IMR-90 (cell line): ENCODE data around the gene ITGA1. TPM values are rescaled to one million over a fixed set of nuclear protein-coding genes. Genes with fewer than 3 reads are reported as not detected.

Experiments used
- ATAC-seq: fragments of 200-7000 bp; cut with Tn5 transposase; 2 replicates; pipeline ENCODE4 v1.9.1; 2020; ENCODE audit warnings: low read depth, mild to moderate bottlenecking, moderate library complexity
- BruUV-seq: library from RNA; stranded (reverse); fragments of 400-500 nt; replicated peaks from 2 replicates; lab custom pipeline; 2021; lab: Mats Ljungman, UMichigan
- CTCF ChIA-PET: fragments of 300-600 bp; formaldehyde crosslinking; extraction: SDS; loops from one replicate; lab custom pipeline; 2021; ENCODE audit warnings: antibody characterized with exemption; lab: Yijun Ruan, JAX
- POLR2A ChIA-PET: fragments of 300-600 bp; sonication (Branson Sonifier 250); formaldehyde crosslinking; loops from one replicate; lab custom pipeline; 2022; ENCODE audit warnings: antibody characterized with exemption; ENCODE audit not compliant: unreplicated experiment; lab: Charles Lee
- DNase-seq: peaks from one replicate; pipeline ENCODE4 v3.0.0; 2013
- H2AFZ ChIP-seq: replicated peaks from 2 replicates; pipeline ENCODE3; 2013; ENCODE audit warnings: low read length, mild to moderate bottlenecking; ENCODE audit not compliant: poor library complexity
- H2AK5ac ChIP-seq: 2 replicates; pipeline ENCODE4 v1.6.1; 2013; ENCODE audit warnings: low read depth, low read length, inconsistent platforms
- H2AK9ac ChIP-seq: replicated peaks from 2 replicates; pipeline ENCODE3; 2013; ENCODE audit warnings: mild to moderate bottlenecking, low read depth, low read length, moderate library complexity; ENCODE audit not compliant: poor library complexity
- H2BK120ac ChIP-seq: 2 replicates; pipeline ENCODE4 v1.6.1; 2013; ENCODE audit warnings: low read depth, low read length, inconsistent platforms
- H2BK15ac ChIP-seq: 3 replicates; pipeline ENCODE4 v1.6.1; 2013; ENCODE audit warnings: low read depth, low read length, inconsistent platforms
- H2BK20ac ChIP-seq: 2 replicates; pipeline ENCODE4 v1.6.1; 2013; ENCODE audit warnings: low read depth, mild to moderate bottlenecking, inconsistent platforms, low read length, moderate library complexity
- H2BK5ac ChIP-seq: 2 replicates; pipeline ENCODE4 v1.6.1; 2013; ENCODE audit warnings: mild to moderate bottlenecking, low read depth, low read length, inconsistent platforms; ENCODE audit not compliant: poor library complexity, severe bottlenecking
- H3K14ac ChIP-seq: replicated peaks from 2 replicates; pipeline ENCODE4 v1.6.1; 2013; ENCODE audit warnings: low read depth, low read length, inconsistent platforms
- H3K18ac ChIP-seq: 2 replicates; pipeline ENCODE4 v1.6.1; 2013; ENCODE audit warnings: low read depth, low read length, control low read depth
- H3K23ac ChIP-seq: 2 replicates; pipeline ENCODE4 v1.6.1; 2013; ENCODE audit warnings: low read depth, low read length, inconsistent platforms
- H3K27ac ChIP-seq: 2 replicates; pipeline ENCODE4 v1.5.1; 2013; ENCODE audit warnings: mild to moderate bottlenecking, control low read depth, low read length; ENCODE audit not compliant: insufficient read depth
- H3K27me3 ChIP-seq: 2 replicates; pipeline ENCODE4 v1.6.1; 2013; ENCODE audit warnings: low read length; ENCODE audit not compliant: control insufficient read depth, insufficient read depth
- H3K36me3 ChIP-seq: 2 replicates; pipeline ENCODE4 v1.6.1; 2013; ENCODE audit warnings: low read length, mixed read lengths; ENCODE audit not compliant: control insufficient read depth, insufficient read depth
- H3K4ac ChIP-seq: 2 replicates; pipeline ENCODE4 v1.6.1; 2013; ENCODE audit warnings: low read depth, low read length, inconsistent platforms
- H3K4me1 ChIP-seq: 2 replicates; pipeline ENCODE4 v1.6.1; 2013; ENCODE audit warnings: low read length, mixed read lengths; ENCODE audit not compliant: control insufficient read depth, insufficient read depth
- H3K4me2 ChIP-seq: 2 replicates; pipeline ENCODE4 v1.6.1; 2013; ENCODE audit warnings: low read depth, mild to moderate bottlenecking, control low read depth, low read length, moderate library complexity
- H3K4me3 ChIP-seq: 2 replicates; pipeline ENCODE4 v1.5.1; 2013; ENCODE audit warnings: low read depth, mild to moderate bottlenecking, control low read depth, low read length, moderate library complexity; ENCODE audit not compliant: insufficient read depth
- H3K56ac ChIP-seq: 2 replicates; pipeline ENCODE4 v1.6.1; 2013; ENCODE audit warnings: low read length, inconsistent platforms; ENCODE audit not compliant: insufficient read depth; ENCODE audit errors: extremely low read depth
- H3K79me1 ChIP-seq, 2 experiments: 2 replicates each; pipeline ENCODE4 v1.6.1; 2013; ENCODE audit warnings: low read length in 2 of 2, inconsistent platforms in 1 of 2, low read depth in 1 of 2
- H3K9ac ChIP-seq: 2 replicates; pipeline ENCODE4 v1.6.1; 2013; ENCODE audit warnings: low read depth, low read length, control low read depth
- H3K9me1 ChIP-seq: 2 replicates; pipeline ENCODE4 v1.6.1; 2013; ENCODE audit warnings: low read length, inconsistent platforms; ENCODE audit not compliant: insufficient read depth
- H3K9me3 ChIP-seq: 2 replicates; pipeline ENCODE4 v1.6.1; 2013; ENCODE audit warnings: low read length; ENCODE audit not compliant: control insufficient read depth, insufficient read depth
- H4K20me1 ChIP-seq: 2 replicates; pipeline ENCODE4 v1.6.1; 2013; ENCODE audit warnings: low read length, inconsistent platforms; ENCODE audit not compliant: insufficient read depth
- H4K5ac ChIP-seq: 2 replicates; pipeline ENCODE4 v1.6.1; 2013; ENCODE audit warnings: mild to moderate bottlenecking, low read depth, low read length, control low read depth
- H4K8ac ChIP-seq, 2 experiments: 2 replicates each; pipeline ENCODE4 v1.6.1; 2013; ENCODE audit warnings: low read depth in 2 of 2, low read length in 2 of 2, control low read depth in 1 of 2, inconsistent platforms in 1 of 2
- H4K91ac ChIP-seq: 2 replicates; pipeline ENCODE4 v1.6.1; 2013; ENCODE audit warnings: low read depth, low read length, inconsistent platforms; ENCODE audit not compliant: insufficient read depth
- CEBPB ChIP-seq: IDR thresholded peaks from 2 replicates; pipeline ENCODE4 v1.6.1; 2012; ENCODE audit warnings: low read depth, low read length, improper control_type of control experiment
- CHD1 ChIP-seq: IDR thresholded peaks from 2 replicates; pipeline ENCODE4 v1.6.1; 2012; ENCODE audit warnings: low read depth, low read length, improper control_type of control experiment
- FOS ChIP-seq: fragments of 150-350 bp; IDR thresholded peaks from 2 replicates; pipeline ENCODE4 v1.6.1; 2016; ENCODE audit warnings: low read depth, low read length
- MAFK ChIP-seq: IDR thresholded peaks from 2 replicates; pipeline ENCODE4 v1.6.1; 2012; ENCODE audit warnings: low read depth, low read length, improper control_type of control experiment
- MAZ ChIP-seq: IDR thresholded peaks from 2 replicates; pipeline ENCODE4 v1.6.1; 2012; ENCODE audit warnings: low read depth, mild to moderate bottlenecking, low read length, improper control_type of control experiment, moderate library complexity, borderline replicate concordance
- MXI1 ChIP-seq: IDR thresholded peaks from 2 replicates; pipeline ENCODE4 v1.6.1; 2012; ENCODE audit warnings: low read depth, mild to moderate bottlenecking, low read length, moderate library complexity, borderline replicate concordance
- NFE2L2 ChIP-seq: fragments of 150-350 bp; IDR thresholded peaks from 2 replicates; pipeline ENCODE4 v1.6.1; 2016; ENCODE audit warnings: low read depth, mild to moderate bottlenecking, low read length
- POLR2A ChIP-seq: IDR thresholded peaks from 2 replicates; pipeline ENCODE4 v1.6.1; 2012; ENCODE audit warnings: mild to moderate bottlenecking, low read depth, low read length
- RAD21 ChIP-seq: IDR thresholded peaks from 2 replicates; pipeline ENCODE4 v1.6.1; 2012; ENCODE audit warnings: low read length, improper control_type of control experiment
- RCOR1 ChIP-seq: IDR thresholded peaks from 2 replicates; pipeline ENCODE4 v1.6.1; 2012; ENCODE audit warnings: mild to moderate bottlenecking, low read length, improper control_type of control experiment; ENCODE audit not compliant: insufficient replicate concordance
- RFX5 ChIP-seq: IDR thresholded peaks from 2 replicates; pipeline ENCODE4 v1.8.0; 2012; ENCODE audit warnings: low read depth, mild to moderate bottlenecking, low read length, moderate library complexity
- SMC3 ChIP-seq: fragments of 150-350 bp; IDR thresholded peaks from 2 replicates; pipeline ENCODE4 v1.6.1; 2016; ENCODE audit warnings: low read depth, mild to moderate bottlenecking, antibody characterized with exemption, low read length, moderate library complexity
- WGBS, 2 experiments: methylation state at CpG; one replicate each; pipeline versions ENCODE4 v1.1.5 to v1.1.7; 2013; ENCODE audit warnings: missing lambda C conversion rate in 2 of 2; ENCODE audit not compliant: insufficient read length in 1 of 2; ENCODE audit errors: extremely low coverage in 2 of 2; 5-methylcytosine and 5-hydroxymethylcytosine counted together
- dilution Hi-C: fragments of 300-500 bp; cut with HindIII; formaldehyde crosslinking; loops from one replicate; pipeline ENCODE4 v1.14.3; 2018; ENCODE audit warnings: low sequenced_read_pairs; ENCODE audit not compliant: unreplicated experiment
- in situ Hi-C: fragments of 300-500 bp; cut with MboI; formaldehyde crosslinking; loops from 3 replicates; pipeline ENCODE4 v1.14.3; 2019; ENCODE audit warnings: low sequenced_read_pairs, inconsistent platforms, mixed read lengths
- intact Hi-C: fragments of 100-400 bp; cut with micrococcal nuclease; formaldehyde crosslinking; loops from 2 replicates; pipeline ENCODE4 v1.10.0; 2022
- polyA plus RNA-seq, 3 experiments: library from polyadenylated mRNA; depleted of rRNA; stranded (reverse); fragments of >200 nt; gene quantifications; 2 replicates each; pipeline ENCODE4 v1.2.3, GENCODE V29; 2012; ENCODE audit warnings: low replicate concordance in 1 of 3
- total RNA-seq: library from RNA; depleted of rRNA; stranded (reverse); fragments of >200 nt; gene quantifications from 2 replicates; pipeline ENCODE4 v1.2.3, GENCODE V29; 2012
- TF ChIP-seq, protein P1 (sequence below): fragments of 150-350 bp; IDR thresholded peaks from 2 replicates; pipeline ENCODE4 v1.6.1; 2017; ENCODE audit warnings: mild to moderate bottlenecking, antibody characterized with exemption, low read length, low read depth
- TF ChIP-seq, protein P2 (sequence below): conservative IDR thresholded peaks from 2 replicates; pipeline ENCODE4 v1.5.1; 2012; ENCODE audit warnings: mild to moderate bottlenecking, low read depth, low read length, improper control_type of control experiment

ITGA1 gene
- total and polyA plus RNA-seq, 2 of the 4 experiments (the other 2 are of a cell fraction), result 22.3 to 95.2 TPM

GRCh38 chr5:52863715-52864290, 76.1 kb downstream of the ITGA1 start:
- H3K4me1 ChIP-seq, result peaks cover 6% of the 10 kb centered on the region; the same call in 1 of the 2 replicates
- no peak overlapping the region for H3K4me3 ChIP-seq
- intact Hi-C loops, result loop anchor here (2.0 kb wide), 2 partner anchors 29 to 63 kb away; no protein-coding TSS in a partner anchor
- H4K8ac ChIP-seq, result peak overlapping the region; percentile 97 to 99
- no peak overlapping the region for H2AFZ ChIP-seq
- H3K79me1 ChIP-seq, result peaks cover 13 to 26% of the 10 kb centered on the region in 2 experiments
- peak; percentile 42 for DNase-seq
- no peak for ATAC-seq
- H2BK20ac ChIP-seq, result peak overlapping the region; percentile 99
- H2AK5ac ChIP-seq, result peak overlapping the region; percentile 96
- H3K9me3 ChIP-seq, result no peaks in the 10 kb centered on the region
- H3K18ac ChIP-seq, result peak overlapping the region; percentile 95
- H2BK5ac ChIP-seq, result peak overlapping the region; percentile 100
- H3K27me3 ChIP-seq, result no peaks in the 10 kb centered on the region
- no peaks in the 10 kb centered on the region for H4K20me1 ChIP-seq
- 40% methylated on average over 2 of the region's 2 CpGs; no CpG with 5 or more reads in 1 of the 2 experiments for WGBS, 2 experiments
- H2BK120ac ChIP-seq, result peak overlapping the region; percentile 100
- peak overlapping the region; percentile 79; the same call in 1 of the 2 replicates for H3K4me2 ChIP-seq
- dilution Hi-C loops, result no loop called here
- peak overlapping the region; percentile 99 for H3K23ac ChIP-seq
- H3K56ac ChIP-seq, result peak overlapping the region; percentile 100
- peak overlapping the region; percentile 98 for H3K14ac ChIP-seq
- POLR2A ChIA-PET, result interaction anchor here (0.6 to 2.4 kb wide), 3 partner anchors 17 to 246 kb away, joined by 3 to 13 read pairs (median 3); partner anchors contain the start of gene MOCS2
- no peak overlapping the region for H2AK9ac ChIP-seq
- no peak for TF ChIP-seq SMC3
- no peak for TF ChIP-seq CHD1
- no peak for TF ChIP-seq CEBPB
- TF ChIP-seq MXI1, result no peak
- no peak for TF ChIP-seq RFX5
- TF ChIP-seq RCOR1, result no peak
- no peak for TF ChIP-seq MAFK
- no peak for TF ChIP-seq NFE2L2
- TF ChIP-seq MAZ, result no peak
- TF ChIP-seq, protein P1, sequence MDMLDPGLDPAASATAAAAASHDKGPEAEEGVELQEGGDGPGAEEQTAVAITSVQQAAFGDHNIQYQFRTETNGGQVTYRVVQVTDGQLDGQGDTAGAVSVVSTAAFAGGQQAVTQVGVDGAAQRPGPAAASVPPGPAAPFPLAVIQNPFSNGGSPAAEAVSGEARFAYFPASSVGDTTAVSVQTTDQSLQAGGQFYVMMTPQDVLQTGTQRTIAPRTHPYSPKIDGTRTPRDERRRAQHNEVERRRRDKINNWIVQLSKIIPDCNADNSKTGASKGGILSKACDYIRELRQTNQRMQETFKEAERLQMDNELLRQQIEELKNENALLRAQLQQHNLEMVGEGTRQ, result no peak
- no peak for TF ChIP-seq FOS
- TF ChIP-seq, protein P2, sequence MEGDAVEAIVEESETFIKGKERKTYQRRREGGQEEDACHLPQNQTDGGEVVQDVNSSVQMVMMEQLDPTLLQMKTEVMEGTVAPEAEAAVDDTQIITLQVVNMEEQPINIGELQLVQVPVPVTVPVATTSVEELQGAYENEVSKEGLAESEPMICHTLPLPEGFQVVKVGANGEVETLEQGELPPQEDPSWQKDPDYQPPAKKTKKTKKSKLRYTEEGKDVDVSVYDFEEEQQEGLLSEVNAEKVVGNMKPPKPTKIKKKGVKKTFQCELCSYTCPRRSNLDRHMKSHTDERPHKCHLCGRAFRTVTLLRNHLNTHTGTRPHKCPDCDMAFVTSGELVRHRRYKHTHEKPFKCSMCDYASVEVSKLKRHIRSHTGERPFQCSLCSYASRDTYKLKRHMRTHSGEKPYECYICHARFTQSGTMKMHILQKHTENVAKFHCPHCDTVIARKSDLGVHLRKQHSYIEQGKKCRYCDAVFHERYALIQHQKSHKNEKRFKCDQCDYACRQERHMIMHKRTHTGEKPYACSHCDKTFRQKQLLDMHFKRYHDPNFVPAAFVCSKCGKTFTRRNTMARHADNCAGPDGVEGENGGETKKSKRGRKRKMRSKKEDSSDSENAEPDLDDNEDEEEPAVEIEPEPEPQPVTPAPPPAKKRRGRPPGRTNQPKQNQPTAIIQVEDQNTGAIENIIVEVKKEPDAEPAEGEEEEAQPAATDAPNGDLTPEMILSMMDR, result no peak
- no peak for TF ChIP-seq POLR2A
- TF ChIP-seq RAD21, result no peak
- peaks cover 12% of the 10 kb centered on the region for H3K36me3 ChIP-seq
- in situ Hi-C loops, result no loop called here
- H3K9ac ChIP-seq, result peak overlapping the region; percentile 98
- H4K5ac ChIP-seq, result peak overlapping the region; percentile 92
- CTCF ChIA-PET, result no interaction called here
- peak overlapping the region; percentile 92 for H3K4ac ChIP-seq
- H2BK15ac ChIP-seq, result peak overlapping the region; percentile 97
- H4K91ac ChIP-seq, result peak overlapping the region; percentile 99
- no TSS peak for BruUV-seq
- H3K27ac ChIP-seq, result peak overlapping the region; percentile 100
- peaks cover 4% of the 10 kb centered on the region; the same call in 1 of the 2 replicates for H3K9me1 ChIP-seq
